Lower leg skin (tissue), 3 donors: ENCODE measurements around the gene CORO2A.

Source experiments
- POLR2A ChIP-seq, 2 donors: fragments of 450-650 bp; IDR thresholded peaks; one replicate each; pipeline ENCODE4 v1.6.1; 2016 to 2017; ENCODE audit warnings: antibody characterized with exemption in 2 of 2, mild to moderate bottlenecking in 1 of 2, moderate library complexity in 1 of 2
- TF ChIP-seq, protein P1 (sequence below), 3 donors: fragments of 450-650 bp; IDR thresholded peaks; one replicate each; pipeline ENCODE4 v1.5.1; 2016; ENCODE audit warnings: antibody characterized with exemption in 3 of 3, mild to moderate bottlenecking in 3 of 3, moderate library complexity in 2 of 3

GRCh38 chr9:98182889-98183599 lies 9.4 kb downstream of the CORO2A start:
- TF ChIP-seq POLR2A (IDR thresholded peaks at IDR 0.05) = no peak
- TF ChIP-seq, protein P1, sequence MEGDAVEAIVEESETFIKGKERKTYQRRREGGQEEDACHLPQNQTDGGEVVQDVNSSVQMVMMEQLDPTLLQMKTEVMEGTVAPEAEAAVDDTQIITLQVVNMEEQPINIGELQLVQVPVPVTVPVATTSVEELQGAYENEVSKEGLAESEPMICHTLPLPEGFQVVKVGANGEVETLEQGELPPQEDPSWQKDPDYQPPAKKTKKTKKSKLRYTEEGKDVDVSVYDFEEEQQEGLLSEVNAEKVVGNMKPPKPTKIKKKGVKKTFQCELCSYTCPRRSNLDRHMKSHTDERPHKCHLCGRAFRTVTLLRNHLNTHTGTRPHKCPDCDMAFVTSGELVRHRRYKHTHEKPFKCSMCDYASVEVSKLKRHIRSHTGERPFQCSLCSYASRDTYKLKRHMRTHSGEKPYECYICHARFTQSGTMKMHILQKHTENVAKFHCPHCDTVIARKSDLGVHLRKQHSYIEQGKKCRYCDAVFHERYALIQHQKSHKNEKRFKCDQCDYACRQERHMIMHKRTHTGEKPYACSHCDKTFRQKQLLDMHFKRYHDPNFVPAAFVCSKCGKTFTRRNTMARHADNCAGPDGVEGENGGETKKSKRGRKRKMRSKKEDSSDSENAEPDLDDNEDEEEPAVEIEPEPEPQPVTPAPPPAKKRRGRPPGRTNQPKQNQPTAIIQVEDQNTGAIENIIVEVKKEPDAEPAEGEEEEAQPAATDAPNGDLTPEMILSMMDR (IDR thresholded peaks at IDR 0.05) = no peak
